Measurements from ENCODE around the gene RELL1. TPM values are rescaled to one million over a fixed set of nuclear protein-coding genes. Genes with fewer than 3 reads are reported as not detected.
"Not testable (repeated sequence)": the region's sequence is repeated elsewhere in the genome, so short reads cannot be mapped to it uniquely, and the experiment has no call there.

Gene RELL1
- total RNA-seq, 1 donor = 62.3 TPM

DNA sequence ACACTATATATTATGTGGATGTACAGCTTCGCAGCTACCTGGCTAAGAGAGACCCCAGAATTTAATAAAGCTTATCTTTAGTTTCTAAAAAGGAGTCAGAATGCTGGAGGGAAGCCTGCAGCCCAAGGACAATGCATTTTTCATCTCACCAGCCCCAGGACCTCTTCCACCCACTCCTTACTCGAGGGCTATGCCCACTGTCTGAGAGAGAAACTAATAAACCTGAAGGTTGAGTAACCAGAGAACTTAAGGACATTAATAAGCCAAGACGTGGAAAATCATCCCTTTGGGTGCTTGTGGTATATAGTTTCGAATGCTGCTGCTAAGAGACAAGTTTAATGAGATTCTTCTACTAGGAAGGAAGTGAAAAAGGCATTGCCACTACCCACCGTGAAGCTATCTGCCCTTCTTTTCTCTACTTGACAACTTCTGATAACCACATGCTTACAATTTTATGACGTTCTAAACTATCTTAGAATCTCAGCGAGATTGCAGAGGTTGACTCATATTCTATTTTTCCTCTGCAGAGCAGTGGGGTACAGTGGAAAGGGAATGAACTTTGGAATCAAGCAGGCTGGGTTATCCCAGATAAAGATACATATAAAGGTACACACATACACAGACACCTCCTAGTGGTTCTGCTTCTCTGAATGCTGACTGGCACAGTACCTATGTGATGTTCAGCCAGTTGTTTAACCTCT lies 3.3 kb downstream of the RELL1 start:
- no peak overlapping the region for H3K4me3 ChIP-seq (ENCODE audit: low read length)
- H3K9me3 ChIP-seq (ENCODE audit: low read depth, low read length) = no peaks in the 10 kb centered on the region
- H3K4me1 ChIP-seq (ENCODE audit: insufficient read depth, low read length) = peaks cover 44% of the 10 kb centered on the region
- no peaks in the 10 kb centered on the region for H3K27me3 ChIP-seq (ENCODE audit: insufficient read depth, low read length)

DNA sequence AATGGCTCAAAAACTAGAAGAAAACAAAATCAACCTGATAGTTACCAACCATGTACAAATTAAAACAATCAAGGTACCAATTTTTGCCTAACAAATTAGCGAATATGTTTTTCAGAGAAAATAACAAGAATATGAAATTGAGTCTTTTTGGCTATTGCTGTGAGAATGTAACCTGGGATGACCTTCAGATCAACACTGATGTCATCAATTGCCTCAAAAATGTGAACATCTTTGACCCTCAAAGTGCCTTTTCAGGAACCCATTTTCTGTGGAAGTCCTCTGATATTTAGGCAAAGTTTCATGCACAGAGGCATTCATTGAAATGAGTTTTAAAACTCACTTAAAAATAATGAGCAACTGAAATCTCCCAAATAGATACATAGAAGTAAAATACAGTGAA lies 6.1 kb downstream of the RELL1 start:
- Histone ChIP-seq H3K27me3 (ENCODE audit: insufficient read depth, low read length) (no peaks in the 10 kb centered on the region), H3K4me1 (ENCODE audit: insufficient read depth, low read length) (peaks cover 48% of the 10 kb centered on the region), H3K4me3 (ENCODE audit: low read length) (no peak overlapping the region), H3K9me3 (ENCODE audit: low read depth, low read length) (no peaks in the 10 kb centered on the region)

GRCh38 chr4:37679301-37679700 lies 6.9 kb downstream of the RELL1 start:
- Histone ChIP-seq H3K9me3 (ENCODE audit: low read depth, low read length) (no peaks in the 10 kb centered on the region), H3K27me3 (ENCODE audit: insufficient read depth, low read length) (no peaks in the 10 kb centered on the region), H3K4me1 (ENCODE audit: insufficient read depth, low read length) (peaks cover 47% of the 10 kb centered on the region), H3K4me3 (ENCODE audit: low read length) (no peak overlapping the region)

- Histone ChIP-seq H3K4me3 (ENCODE audit: low read length) (no peak overlapping the region), H3K4me1 (ENCODE audit: insufficient read depth, low read length) (peaks cover 47% of the 10 kb centered on the region), H3K27me3 (ENCODE audit: insufficient read depth, low read length) (no peaks in the 10 kb centered on the region), H3K9me3 (ENCODE audit: low read depth, low read length) (no peaks in the 10 kb centered on the region)
Measured at GRCh38 chr4:37678624-37679023, 7.6 kb downstream of the RELL1 start.

DNA sequence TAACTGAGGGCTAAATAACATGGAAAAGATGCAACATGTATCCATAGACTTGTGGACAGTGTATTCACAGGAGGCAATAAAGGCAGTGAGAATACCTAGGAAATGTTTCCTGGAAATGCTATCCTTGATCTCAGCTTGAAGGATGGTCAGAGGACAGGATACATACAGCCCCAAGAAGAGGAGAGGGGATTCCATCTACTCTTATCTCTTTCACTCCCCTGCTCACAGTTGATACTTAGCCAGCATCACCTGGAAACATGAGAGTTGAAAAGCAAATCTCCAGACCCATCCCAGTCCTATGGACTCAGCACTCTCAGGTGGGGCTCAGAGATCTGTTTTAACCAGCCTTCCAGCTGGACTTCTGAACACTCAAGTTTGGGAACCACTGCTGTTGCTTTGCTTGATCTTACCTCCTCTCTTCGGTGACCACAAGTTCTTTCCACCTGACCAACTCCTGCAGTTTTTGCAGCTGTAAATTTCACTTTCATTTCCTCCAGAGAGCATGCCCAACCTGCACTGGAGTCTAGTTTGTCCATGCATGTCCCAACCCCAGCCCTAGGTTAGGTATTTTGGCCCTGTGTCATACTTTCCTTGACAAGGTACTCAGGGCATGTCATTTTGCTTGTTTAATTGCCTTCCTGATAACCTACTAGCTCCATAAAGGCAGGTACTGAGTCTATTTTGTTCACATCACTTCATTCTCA lies 10.4 kb downstream of the RELL1 start:
- Histone ChIP-seq H3K4me3 (ENCODE audit: low read length) (no peak overlapping the region), H3K27me3 (ENCODE audit: insufficient read depth, low read length) (no peaks in the 10 kb centered on the region), H3K4me1 (ENCODE audit: insufficient read depth, low read length) (peaks cover 35% of the 10 kb centered on the region), H3K9me3 (ENCODE audit: low read depth, low read length) (no peaks in the 10 kb centered on the region)

DNA sequence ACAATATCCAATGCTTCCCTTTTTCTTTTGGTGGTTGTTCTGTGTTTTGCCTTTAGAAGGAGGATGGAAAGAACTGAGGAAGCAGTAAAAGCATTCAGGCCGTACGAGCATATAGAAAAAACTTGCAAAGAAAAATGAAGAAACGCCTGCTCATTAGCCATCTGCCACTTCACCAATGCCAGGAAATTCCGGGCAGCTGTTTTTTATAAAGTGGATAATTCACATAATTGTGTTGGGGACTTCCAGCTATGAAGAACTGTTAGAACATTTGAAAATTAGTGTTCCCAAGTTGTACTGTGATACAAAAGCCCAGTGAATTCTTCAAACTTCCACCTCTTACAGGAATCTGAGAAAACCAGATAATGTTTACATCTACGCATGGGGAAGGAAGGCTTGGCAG lies 11.7 kb downstream of the RELL1 start:
- no peaks in the 10 kb centered on the region for H3K27me3 ChIP-seq (ENCODE audit: insufficient read depth, low read length)
- H3K4me1 ChIP-seq (ENCODE audit: insufficient read depth, low read length) = peaks cover 35% of the 10 kb centered on the region
- no peak overlapping the region for H3K4me3 ChIP-seq (ENCODE audit: low read length)
- no peaks in the 10 kb centered on the region for H3K9me3 ChIP-seq (ENCODE audit: low read depth, low read length)

DNA sequence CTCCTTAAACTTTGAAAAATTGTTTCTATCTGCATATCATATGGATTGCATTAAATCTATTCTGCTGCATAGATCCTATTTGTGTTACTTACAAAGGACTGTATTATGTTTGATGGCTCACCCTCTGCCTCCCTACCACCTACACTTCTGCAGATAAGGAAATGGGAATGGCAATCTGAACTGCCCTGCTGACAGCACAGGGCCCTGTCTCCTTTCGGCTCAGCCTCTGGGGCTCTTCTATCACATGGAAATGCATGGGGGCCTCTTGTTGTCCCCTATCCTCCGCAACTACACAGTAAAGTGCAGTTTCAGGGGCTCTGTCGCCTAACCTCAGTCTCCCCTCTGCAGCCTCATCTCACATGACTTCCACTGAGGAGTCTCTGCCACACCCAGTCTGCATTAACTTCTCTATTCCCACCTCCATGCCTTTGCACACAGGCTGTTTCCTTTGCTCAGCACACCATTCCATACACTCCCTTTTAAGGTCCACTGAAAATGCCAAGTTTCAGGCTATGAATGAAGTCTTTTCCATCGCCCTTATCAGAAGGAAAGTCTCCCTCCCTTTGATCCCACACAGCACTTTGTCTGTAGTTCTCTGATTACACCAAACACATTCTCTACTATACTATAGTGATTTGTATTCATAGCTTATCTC lies 12.5 kb downstream of the RELL1 start:
- peaks cover 35% of the 10 kb centered on the region for H3K4me1 ChIP-seq (ENCODE audit: insufficient read depth, low read length)
- no peaks in the 10 kb centered on the region for H3K27me3 ChIP-seq (ENCODE audit: insufficient read depth, low read length)
- H3K9me3 ChIP-seq (ENCODE audit: low read depth, low read length) = no peaks in the 10 kb centered on the region
- H3K4me3 ChIP-seq (ENCODE audit: low read length) = no peak overlapping the region

- Histone ChIP-seq H3K9me3 (ENCODE audit: low read depth, low read length) (no peaks in the 10 kb centered on the region), H3K27me3 (ENCODE audit: insufficient read depth, low read length) (no peaks in the 10 kb centered on the region), H3K4me1 (ENCODE audit: insufficient read depth, low read length) (peaks cover 40% of the 10 kb centered on the region), H3K4me3 (ENCODE audit: low read length) (no peak overlapping the region)
Measured at GRCh38 chr4:37671072-37671471, 15.1 kb downstream of the RELL1 start.

DNA sequence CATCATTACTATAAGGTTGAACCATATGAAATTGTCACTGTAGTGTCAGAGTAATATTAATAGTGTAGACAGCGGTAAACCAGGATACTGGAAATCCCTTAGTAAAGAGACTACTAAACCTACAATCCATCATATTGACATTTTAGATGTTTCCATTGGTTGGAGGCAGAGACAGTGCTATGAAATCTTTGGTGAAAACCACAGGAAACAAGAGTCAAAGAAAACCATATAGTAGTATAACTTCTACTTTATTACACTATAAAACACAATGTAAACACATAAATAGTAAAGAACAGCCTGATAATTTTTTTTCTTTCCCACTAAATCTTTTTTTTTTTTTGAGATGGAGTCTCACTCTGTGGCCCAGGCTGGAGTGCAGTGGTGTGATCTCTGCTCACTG lies 15.9 kb downstream of the RELL1 start:
- H3K4me3 ChIP-seq (ENCODE audit: low read length) = no peak overlapping the region
- H3K9me3 ChIP-seq (ENCODE audit: low read depth, low read length) = no peaks in the 10 kb centered on the region
- H3K4me1 ChIP-seq (ENCODE audit: insufficient read depth, low read length) = peaks cover 39% of the 10 kb centered on the region
- no peaks in the 10 kb centered on the region for H3K27me3 ChIP-seq (ENCODE audit: insufficient read depth, low read length)

- not testable (repeated sequence) for H3K27me3 ChIP-seq (ENCODE audit: insufficient read depth, low read length); H3K9me3 ChIP-seq (ENCODE audit: low read depth, low read length); H3K4me3 ChIP-seq (ENCODE audit: low read length)
- peaks cover 29% of the 10 kb centered on the region for H3K4me1 ChIP-seq (ENCODE audit: insufficient read depth, low read length)
Measured at GRCh38 chr4:37669124-37669523, 17.1 kb downstream of the RELL1 start.

- Histone ChIP-seq H3K9me3 (ENCODE audit: low read depth, low read length) (no peaks in the 10 kb centered on the region), H3K4me3 (ENCODE audit: low read length) (no peak overlapping the region), H3K27me3 (ENCODE audit: insufficient read depth, low read length) (no peaks in the 10 kb centered on the region), H3K4me1 (ENCODE audit: insufficient read depth, low read length) (peaks cover 22% of the 10 kb centered on the region)
Measured at GRCh38 chr4:37667197-37668100, 18.7 kb downstream of the RELL1 start.

DNA sequence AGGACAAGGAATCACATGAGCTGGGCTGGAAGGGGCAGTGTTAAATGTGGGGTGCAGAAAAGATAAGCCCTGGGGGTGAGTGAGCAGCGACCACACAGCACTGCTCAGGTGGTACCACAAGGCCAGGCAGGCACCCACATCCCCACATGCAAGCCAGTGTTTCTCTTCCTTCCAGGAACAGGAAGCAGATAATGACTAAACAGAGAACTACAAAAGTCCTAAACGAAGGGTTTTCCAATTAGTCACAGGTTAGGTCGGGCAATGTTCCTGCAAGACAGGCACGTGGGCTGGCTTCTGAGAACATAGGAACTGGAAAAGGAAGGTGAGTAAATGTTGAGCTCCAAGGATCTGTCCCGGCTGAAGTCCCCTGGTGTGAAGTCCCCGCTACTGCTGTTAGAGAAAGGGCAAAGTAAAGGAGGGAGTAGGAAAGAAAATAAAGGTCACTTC lies 19.5 kb downstream of the RELL1 start:
- H3K27me3 ChIP-seq (ENCODE audit: insufficient read depth, low read length) = no peaks in the 10 kb centered on the region
- H3K4me1 ChIP-seq (ENCODE audit: insufficient read depth, low read length) = peaks cover 22% of the 10 kb centered on the region
- H3K9me3 ChIP-seq (ENCODE audit: low read depth, low read length) = no peaks in the 10 kb centered on the region
- no peak overlapping the region for H3K4me3 ChIP-seq (ENCODE audit: low read length)

GRCh38 chr4:37665333-37666320 lies 20.5 kb downstream of the RELL1 start:
- Histone ChIP-seq H3K4me1 (ENCODE audit: insufficient read depth, low read length) (peaks cover 22% of the 10 kb centered on the region), H3K9me3 (ENCODE audit: low read depth, low read length) (no peaks in the 10 kb centered on the region), H3K27me3 (ENCODE audit: insufficient read depth, low read length) (no peaks in the 10 kb centered on the region), H3K4me3 (ENCODE audit: low read length) (no peak overlapping the region)

DNA sequence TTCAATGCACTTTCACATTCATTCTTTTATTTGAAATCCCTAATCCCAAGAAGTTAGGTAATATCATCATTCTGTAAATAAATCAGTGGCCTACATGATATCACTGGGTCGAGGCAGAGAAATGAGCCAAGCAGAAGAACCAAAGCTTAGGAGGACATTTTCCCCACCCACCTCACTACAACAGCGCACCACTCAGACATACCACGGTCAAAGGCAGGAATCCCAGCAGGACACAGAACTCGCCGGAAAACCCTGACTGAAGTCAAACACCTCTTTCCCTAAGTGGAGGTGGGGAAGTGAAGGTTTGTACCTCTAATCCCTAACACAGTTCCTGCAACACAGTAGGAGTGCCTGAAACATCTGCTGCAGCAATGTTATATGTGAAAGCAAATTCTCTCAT lies 21.5 kb downstream of the RELL1 start:
- H3K9me3 ChIP-seq (ENCODE audit: low read depth, low read length) = no peaks in the 10 kb centered on the region
- H3K4me3 ChIP-seq (ENCODE audit: low read length) = no peak overlapping the region
- peaks cover 25% of the 10 kb centered on the region for H3K4me1 ChIP-seq (ENCODE audit: insufficient read depth, low read length)
- H3K27me3 ChIP-seq (ENCODE audit: insufficient read depth, low read length) = no peaks in the 10 kb centered on the region
